HG03135 (cell line): ENCODE data around the gene EXOC3.
"Not testable (repeated sequence)": the region's sequence is repeated elsewhere in the genome, so short reads cannot be mapped to it uniquely, and the experiment has no call there.

ENCODE experiments used
- ATAC-seq: cut with Tn5 transposase; IDR thresholded peaks from one replicate; pipeline ENCODE4 v1.9.1; 2021; ENCODE audit warnings: mild to moderate bottlenecking, moderate library complexity; ENCODE audit not compliant: unreplicated experiment

Gene EXOC3

DNA sequence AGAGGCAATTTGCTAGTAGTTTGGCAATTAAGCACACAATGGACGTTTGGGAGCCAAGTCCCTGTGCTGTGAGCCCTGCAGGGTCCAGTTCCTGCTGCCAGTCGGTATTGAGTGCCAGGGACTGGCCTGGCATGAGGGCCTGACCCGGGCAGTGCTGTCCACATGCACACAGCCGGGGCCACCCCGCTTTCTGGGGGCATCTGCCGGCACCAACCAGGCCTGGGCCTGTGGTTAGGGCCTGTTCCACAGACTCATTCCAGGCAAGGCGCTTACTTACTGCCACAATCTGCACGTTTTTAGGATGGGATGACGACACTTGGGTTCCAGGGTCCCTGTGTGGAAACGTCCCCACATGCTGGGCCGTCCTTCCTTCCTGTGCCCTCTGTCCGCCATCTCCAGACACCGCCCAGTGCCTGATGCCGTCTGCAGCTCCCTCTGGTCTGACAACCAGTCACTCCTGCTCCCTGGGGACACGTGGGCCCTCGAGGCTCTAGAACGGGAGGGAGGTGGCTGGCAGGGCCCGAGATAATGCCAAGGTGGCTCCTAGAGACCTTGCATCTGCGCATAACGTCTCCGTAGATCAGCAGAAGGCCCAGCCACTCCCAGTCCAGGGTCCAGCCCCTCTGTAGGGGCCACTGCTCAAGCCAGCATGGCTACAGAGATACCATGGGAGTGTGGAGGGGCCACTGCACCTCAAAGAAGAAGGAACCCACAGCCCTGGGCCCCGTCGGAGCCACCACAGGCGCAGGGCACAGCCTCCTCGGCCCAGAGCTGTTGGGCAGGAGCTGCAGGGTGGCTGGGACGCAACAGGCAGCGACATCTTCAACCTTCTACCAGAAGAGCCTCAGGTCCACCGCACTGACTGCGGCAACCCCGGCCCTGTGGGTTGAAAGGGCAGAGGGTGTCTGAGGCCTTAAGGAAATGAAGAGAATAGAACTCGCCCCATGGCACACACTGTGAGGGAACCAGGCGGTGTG, 56.5 kb downstream of the EXOC3 start:
- no peak for ATAC-seq

DNA sequence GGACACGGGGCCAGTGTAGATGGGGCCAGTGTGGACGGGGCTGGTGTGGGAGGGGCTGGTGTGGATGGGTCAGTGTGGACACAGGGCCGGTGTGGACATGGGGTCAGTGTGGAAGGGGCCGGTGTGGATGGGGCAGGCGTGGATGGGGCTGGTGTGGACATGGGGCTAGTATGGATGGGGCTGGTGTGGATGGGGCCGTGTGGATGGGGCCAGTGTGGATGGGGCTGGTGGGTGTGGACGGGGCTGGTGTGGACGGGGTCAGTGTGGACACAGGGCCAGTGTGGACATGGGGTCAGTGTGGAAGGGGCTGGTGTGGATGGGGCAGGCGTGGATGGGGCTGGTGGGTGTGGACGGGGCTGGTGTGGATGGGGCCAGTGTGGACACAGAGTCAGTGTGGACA, 57.5 kb downstream of the EXOC3 start:
- no peak for ATAC-seq

GRCh38 chr5:501105-501830, 58.3 kb downstream of the EXOC3 start:
- no peak for ATAC-seq

DNA sequence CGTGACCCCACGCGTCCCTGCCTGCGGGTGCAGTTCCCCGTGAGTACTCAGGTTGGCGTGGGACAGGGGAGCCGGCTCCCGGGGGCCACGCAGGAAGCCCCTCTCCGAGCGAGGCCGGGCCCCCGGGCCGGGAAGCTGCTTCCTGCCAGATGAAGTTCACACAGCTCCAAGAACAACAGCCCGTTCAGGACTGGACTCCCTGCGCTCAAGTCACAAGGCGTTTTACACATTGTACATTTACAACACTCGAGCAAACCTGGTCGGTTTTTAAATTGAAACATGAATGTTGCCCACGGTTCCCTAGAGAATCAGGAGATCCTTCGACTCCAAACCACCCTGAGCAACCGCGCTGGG, 58.8 kb downstream of the EXOC3 start:
- ATAC-seq = no peak

DNA sequence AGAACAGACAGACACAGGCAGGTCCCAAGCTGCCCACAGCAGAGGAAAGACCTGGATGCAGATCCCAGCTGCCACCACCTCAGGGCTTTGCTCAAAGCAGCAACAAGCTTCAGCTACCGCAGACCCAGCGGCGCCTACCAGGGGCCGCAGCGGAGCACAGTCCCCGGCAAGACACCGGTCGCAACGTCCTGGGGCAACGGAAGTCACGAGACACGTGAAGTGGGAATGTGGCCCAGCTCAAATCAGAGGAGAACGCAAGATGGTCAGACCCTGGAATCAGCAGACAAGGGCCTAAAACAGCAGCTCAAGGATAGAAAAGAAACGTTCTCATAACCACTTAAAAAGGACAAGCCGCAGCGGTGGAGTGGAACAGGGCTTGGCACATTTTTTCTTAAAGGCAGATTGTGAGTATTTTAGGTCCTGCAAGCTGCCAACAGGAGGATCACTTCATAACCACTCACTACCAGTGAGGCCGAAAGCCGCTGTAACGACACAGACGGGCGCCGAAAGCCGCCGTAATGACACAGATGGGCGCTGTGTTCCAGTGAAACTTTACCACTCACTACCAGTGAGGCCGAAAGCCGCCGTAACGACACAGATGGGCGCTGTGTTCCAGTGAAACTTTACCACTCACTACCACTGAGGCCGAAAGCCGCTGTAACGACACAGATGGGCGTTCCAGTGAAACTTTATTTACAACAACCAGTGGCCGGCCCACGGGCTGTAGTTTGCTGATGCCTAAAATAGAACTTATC, 59.5 kb downstream of the EXOC3 start:
- no peak for ATAC-seq

- ATAC-seq = no peak
Observed at GRCh38 chr5:504326-505154, 61.6 kb downstream of the EXOC3 start.

GRCh38 chr5:505951-506525, 63.1 kb downstream of the EXOC3 start:
- ATAC-seq = no peak

- ATAC-seq = not testable (repeated sequence)
Observed at GRCh38 chr5:507986-508575, 65.1 kb downstream of the EXOC3 start.

GRCh38 chr5:509611-510185, 66.7 kb downstream of the EXOC3 start:
- ATAC-seq = no peak

- no peak for ATAC-seq
Observed at GRCh38 chr5:510521-510920, 67.5 kb downstream of the EXOC3 start.

DNA sequence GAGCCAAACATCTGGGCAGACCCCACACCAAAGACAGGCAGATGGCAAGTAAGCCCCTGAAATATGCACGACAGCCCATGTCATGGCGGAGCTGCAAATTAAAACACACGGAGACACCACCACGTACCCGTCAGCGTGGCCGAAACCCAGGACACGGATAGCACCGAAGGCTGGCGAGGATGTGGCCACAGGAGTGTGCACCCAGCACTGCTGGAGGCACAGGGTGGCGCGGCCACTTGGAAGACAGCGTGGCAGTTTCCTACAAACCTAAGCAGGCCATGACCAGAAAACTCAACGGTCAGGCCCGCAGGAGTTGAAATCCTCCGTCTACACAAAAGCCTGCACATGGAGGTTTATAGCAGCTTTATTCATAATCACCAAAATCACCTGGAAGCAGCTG, 68.5 kb downstream of the EXOC3 start:
- ATAC-seq = no peak

- no peak for ATAC-seq
Observed at GRCh38 chr5:513216-514100, 70.5 kb downstream of the EXOC3 start.

DNA sequence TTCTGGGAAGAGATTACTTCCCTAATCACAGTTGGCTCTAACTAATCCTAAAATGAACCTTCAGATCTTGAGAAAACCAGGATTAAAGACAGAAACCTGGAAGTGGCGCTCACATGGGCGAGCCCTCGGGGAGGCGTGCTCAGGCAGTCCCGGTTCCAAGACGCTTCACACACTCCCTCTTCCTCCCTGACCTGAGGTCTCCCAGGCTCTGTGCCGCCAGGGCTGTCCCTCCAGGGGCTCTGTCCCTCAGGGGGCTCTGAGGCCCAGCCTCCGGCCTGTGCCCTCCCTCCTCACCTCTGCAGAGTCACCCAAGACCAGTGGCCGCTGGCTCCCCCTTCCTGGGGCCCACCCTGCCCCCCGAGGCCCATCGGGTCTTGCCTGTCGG, 71.1 kb downstream of the EXOC3 start:
- no peak for ATAC-seq

- no peak for ATAC-seq
Observed at GRCh38 chr5:514673-515072, 71.7 kb downstream of the EXOC3 start.

DNA sequence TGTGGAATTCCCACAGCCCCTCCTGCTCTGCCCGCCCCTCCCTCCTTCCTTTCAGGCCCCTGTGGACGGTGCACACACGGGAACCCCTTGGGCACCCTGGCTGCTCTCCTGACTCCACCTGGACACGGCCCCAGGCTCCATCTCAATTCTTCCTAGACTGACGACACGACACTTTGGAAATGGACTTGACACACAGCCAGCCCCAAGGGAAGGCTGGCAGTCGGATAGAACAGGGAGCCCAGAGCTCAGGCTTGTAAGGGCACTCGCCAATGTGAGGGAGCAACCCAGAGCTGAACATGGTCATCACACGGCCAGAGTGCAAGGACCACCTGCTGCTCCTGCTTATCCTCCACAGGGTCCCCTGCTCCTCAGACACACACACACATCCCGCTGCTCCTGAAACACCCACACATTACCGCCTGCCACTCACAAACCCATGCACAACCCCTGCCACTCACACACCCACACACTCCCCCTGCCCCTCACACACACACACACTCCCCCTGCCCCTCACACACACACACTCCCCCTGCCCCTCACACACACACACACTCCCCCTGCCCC, 72.4 kb downstream of the EXOC3 start:
- no peak for ATAC-seq

GRCh38 chr5:516338-516925, 73.5 kb downstream of the EXOC3 start:
- ATAC-seq = no peak
